Ishikawa (cell line): ENCODE results near the gene NTRK1.

Experiments used
- CEBPB ChIP-seq: IDR thresholded peaks from 2 replicates; pipeline ENCODE4 v1.6.1; 2012
- EP300 ChIP-seq: IDR thresholded peaks from 2 replicates; pipeline ENCODE4 v1.6.1; 2012; ENCODE audit warnings: borderline replicate concordance
- TAF1 ChIP-seq: IDR thresholded peaks from 2 replicates; pipeline ENCODE4 v1.6.1; 2012; ENCODE audit warnings: low read depth, mild to moderate bottlenecking
- TCF12 ChIP-seq: IDR thresholded peaks from 2 replicates; pipeline ENCODE4 v1.6.1; 2012; ENCODE audit warnings: low read depth
- YY1 ChIP-seq: IDR thresholded peaks from 2 replicates; pipeline ENCODE4 v1.6.1; 2012; ENCODE audit warnings: low read depth

DNA sequence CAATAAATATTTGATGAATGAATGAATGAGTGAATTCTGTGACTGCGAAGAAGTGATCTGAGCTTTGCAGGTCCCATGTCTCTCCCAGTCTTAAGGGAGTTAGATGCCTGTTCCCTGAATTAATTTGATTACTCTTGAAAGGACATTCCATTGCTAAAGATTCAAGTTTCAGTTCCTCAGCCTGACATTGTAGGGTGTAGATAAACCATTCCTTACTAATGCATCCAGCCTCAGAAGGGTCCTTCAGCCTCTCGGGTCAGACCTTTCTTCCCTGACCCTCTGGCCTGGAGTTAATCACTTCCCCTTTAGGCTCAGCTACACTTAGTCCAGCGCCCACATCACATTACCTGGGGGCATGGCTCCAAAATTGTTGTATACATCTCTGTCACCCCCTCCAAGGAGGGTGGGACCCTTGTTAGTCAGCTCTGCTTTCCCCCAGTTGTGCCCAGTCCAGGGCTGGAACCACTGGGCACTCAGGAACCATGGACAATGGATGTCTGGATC is 4.3 kb upstream of the NTRK1 start:
- TF ChIP-seq TAF1 (no peak), TCF12 (no peak), YY1 (no peak), CEBPB (no peak), EP300 (no peak)
